HepG2 (cell line): ENCODE measurements around the gene CRTC2. TPM values are rescaled to one million over a fixed set of nuclear protein-coding genes. Genes with fewer than 3 reads are reported as not detected.

Source experiments
- ASH2L ChIP-seq: fragments of 300-600, 200-600 bp; sonication (generic); IDR thresholded peaks from 2 replicates; pipeline ENCODE4 v1.7.0; 2017; ENCODE audit warnings: low read depth, mild to moderate bottlenecking, moderate library complexity, mixed read lengths, low read length; ENCODE audit not compliant: insufficient read length
- CREB1 ChIP-seq, 2 experiments: fragments of 450-650 bp in 1 of 2; IDR thresholded peaks; 2 replicates each; pipeline ENCODE4 v1.6.1; 2016 to 2017; ENCODE audit warnings: control low read depth in 1 of 2, mild to moderate bottlenecking in 1 of 2, missing compliant biosample characterization in 1 of 2, missing genetic modification characterization in 1 of 2
- DMAP1 ChIP-seq: IDR thresholded peaks from 2 replicates; pipeline ENCODE4 v1.6.1; 2016
- HNF1B ChIP-seq: sonication (generic); formaldehyde crosslinking; IDR thresholded peaks from 2 replicates; pipeline ENCODE4 v1.5.1; 2020; ENCODE audit warnings: mild to moderate bottlenecking, moderate library complexity, missing genetic modification reagents
- HOXA3 ChIP-seq: sonication (generic); formaldehyde crosslinking; IDR thresholded peaks from 2 replicates; pipeline ENCODE4 v1.5.0; 2020; ENCODE audit warnings: missing genetic modification reagents
- IRF2 ChIP-seq: IDR thresholded peaks from 2 replicates; pipeline ENCODE4 v1.6.1; 2018; ENCODE audit warnings: missing genetic modification reagents, missing compliant biosample characterization
- MLX ChIP-seq: IDR thresholded peaks from 2 replicates; pipeline ENCODE4 v1.6.1; 2016
- MXI1 ChIP-seq: IDR thresholded peaks from 3 replicates; pipeline ENCODE4 v1.6.1; 2012; ENCODE audit warnings: low read depth, low read length, inconsistent platforms, borderline replicate concordance
- NFKB2 ChIP-seq: sonication (generic); formaldehyde crosslinking; IDR thresholded peaks from 2 replicates; pipeline ENCODE4 v1.4.0; 2020; ENCODE audit warnings: missing genetic modification reagents, borderline replicate concordance
- PAF1 ChIP-seq: IDR thresholded peaks from 2 replicates; pipeline ENCODE4 v1.6.1; 2016; ENCODE audit warnings: missing genetic modification reagents, missing compliant biosample characterization
- PATZ1 ChIP-seq: sonication (generic); formaldehyde crosslinking; IDR thresholded peaks from 2 replicates; pipeline ENCODE4 v1.4.0; 2020; ENCODE audit warnings: missing genetic modification reagents
- RBAK ChIP-seq: sonication (generic); formaldehyde crosslinking; IDR thresholded peaks from 2 replicates; pipeline ENCODE4 v1.5.1; 2020; ENCODE audit warnings: mild to moderate bottlenecking, missing genetic modification reagents
- SRY ChIP-seq: sonication (generic); formaldehyde crosslinking; IDR thresholded peaks from 2 replicates; pipeline ENCODE4 v1.8.0; 2022; ENCODE audit warnings: mild to moderate bottlenecking, missing genetic modification reagents
- TBX3 ChIP-seq: fragments of 450-650 bp; IDR thresholded peaks from 2 replicates; pipeline ENCODE4 v1.6.1; 2017; ENCODE audit warnings: antibody characterized with exemption, mild to moderate bottlenecking, inconsistent platforms, borderline replicate concordance
- TCF12 ChIP-seq, 2 experiments: fragments of 450-650 bp in 1 of 2; sonication (generic) in 1 of 2; formaldehyde crosslinking in 1 of 2; IDR thresholded peaks; 2 replicates each; pipeline versions ENCODE4 v1.6.1 to v1.8.0; 2017 to 2022; ENCODE audit warnings: antibody characterized with exemption in 1 of 2, mild to moderate bottlenecking in 1 of 2, missing genetic modification reagents in 1 of 2, moderate library complexity in 1 of 2
- ZBTB25 ChIP-seq: IDR thresholded peaks from 2 replicates; pipeline ENCODE4 v1.6.1; 2018; ENCODE audit warnings: missing genetic modification reagents
- ZFP41 ChIP-seq: sonication (generic); formaldehyde crosslinking; IDR thresholded peaks from 2 replicates; pipeline ENCODE4 v1.4.0; 2020; ENCODE audit warnings: mild to moderate bottlenecking, missing genetic modification reagents, borderline replicate concordance
- ZNF414 ChIP-seq: sonication (generic); formaldehyde crosslinking; IDR thresholded peaks from 2 replicates; pipeline ENCODE4 v1.5.0; 2020; ENCODE audit warnings: missing genetic modification reagents
- ZNF460 ChIP-seq: sonication (generic); formaldehyde crosslinking; IDR thresholded peaks from 2 replicates; pipeline ENCODE4 v1.5.1; 2020; ENCODE audit warnings: missing genetic modification reagents, mild to moderate bottlenecking, borderline replicate concordance
- ZNF564 ChIP-seq: sonication (generic); formaldehyde crosslinking; IDR thresholded peaks from 2 replicates; pipeline ENCODE4 v1.8.1; 2023; ENCODE audit warnings: mild to moderate bottlenecking, missing genetic modification reagents
- ZNF747 ChIP-seq: sonication (generic); formaldehyde crosslinking; IDR thresholded peaks from 2 replicates; pipeline ENCODE4 v1.8.1; 2023; ENCODE audit warnings: missing genetic modification reagents, mild to moderate bottlenecking, borderline replicate concordance
- ZSCAN29 ChIP-seq: sonication (generic); formaldehyde crosslinking; conservative IDR thresholded peaks from 2 replicates; pipeline ENCODE4 v1.4.0; 2020; ENCODE audit warnings: mild to moderate bottlenecking, missing genetic modification reagents
- polyA plus RNA-seq, 8 experiments: library from polyadenylated mRNA; depleted of rRNA in 3 of 8; stranded (reverse) in 7 of 8; unstranded in 1 of 8; fragments of >200 nt; fragmentation: Illumina TruSeq in 4 of 8; extraction: Trizol in 4 of 8; gene quantifications; 2 replicates each; pipeline versions ENCODE4 v1.2.1 to v1.2.3, GENCODE V29; 2011 to 2016; ENCODE audit warnings: low read depth in 4 of 8, missing spikeins in 1 of 8, mixed read lengths in 1 of 8; ENCODE audit not compliant: insufficient read depth in 1 of 8
- total RNA-seq, 5 experiments: library from RNA; depleted of rRNA; stranded (reverse); fragments of >200 nt; fragmentation: Illumina TruSeq; extraction: Trizol; gene quantifications; 2 replicates each; pipeline ENCODE4 v1.2.3, GENCODE V29; 2016; ENCODE audit warnings: low read depth in 1 of 5

The CRTC2 gene
- total and polyA plus RNA-seq, 2 of the 13 experiments (the other 11 are each of a cell fraction or from before 2014, with no cell fraction given), result 6.1 to 26.7 TPM

GRCh38 chr1:153922972-153923925 lies 35.2 kb downstream of the CRTC2 start, which contains the start of gene GATAD2B (continued):
- TF ChIP-seq HNF1B, result peak; percentile 46
- peak; percentile 51; the same call in 1 of the 2 replicates for TF ChIP-seq NFKB2
- peak; percentile 71; the same call in 1 of the 2 replicates for TF ChIP-seq ZNF747 (CRISPR knock-in tag)
- TF ChIP-seq MLX (CRISPR knock-in tag), result no peak
- 0 out of 2 replicates have a peak, but pooled peaks have one; percentile 48 for TF ChIP-seq SRY (CRISPR knock-in tag)
- no peak for TF ChIP-seq RBAK (CRISPR knock-in tag)
- peak; percentile 75 for TF ChIP-seq CREB1 (IDR thresholded peaks at IDR 0.05)
- peak; percentile 77 for TF ChIP-seq CREB1 (CRISPR knock-in tag; IDR thresholded peaks at IDR 0.05)
- TF ChIP-seq ZFP41, result no peak
- peak; percentile 75 for TF ChIP-seq PATZ1 (CRISPR knock-in tag)
- TF ChIP-seq ZBTB25 (CRISPR knock-in tag), result peak; percentile 89
- peak; percentile 86 for TF ChIP-seq ZSCAN29 (CRISPR knock-in tag)
- peak; percentile 64; the same call in 1 of the 2 replicates for TF ChIP-seq DMAP1 (CRISPR knock-in tag)
- TF ChIP-seq ZNF460 (CRISPR knock-in tag), result no peak; the same call in 1 of the 2 replicates
- no peak for TF ChIP-seq PAF1 (CRISPR knock-in tag)
- TF ChIP-seq TCF12 (IDR thresholded peaks at IDR 0.05), result no peak
- TF ChIP-seq TCF12 (CRISPR knock-in tag; IDR thresholded peaks at IDR 0.05), result 0 out of 2 replicates have a peak, but pooled peaks have one; percentile 38
- peak; percentile 62 for TF ChIP-seq ASH2L
- TF ChIP-seq IRF2 (CRISPR knock-in tag), result peak; percentile 47; the same call in 1 of the 2 replicates
- TF ChIP-seq ZNF414 (CRISPR knock-in tag), result peak; percentile 71; the same call in 1 of the 2 replicates
- TF ChIP-seq ZNF564 (CRISPR knock-in tag), result 0 out of 2 replicates have a peak, but pooled peaks have one; percentile 37
- TF ChIP-seq HOXA3 (CRISPR knock-in tag), result peak; percentile 71
- TF ChIP-seq MXI1, result peak; percentile 64; the same call in 1 of the 3 replicates
- peak; percentile 58; the same call in 1 of the 2 replicates for TF ChIP-seq TBX3
